Thyroid gland (tissue), 4 donors: Measurements from ENCODE around the gene ABTB2. TPM values are rescaled to one million over a fixed set of nuclear protein-coding genes. Genes with fewer than 3 reads are reported as not detected.
"Not testable (repeated sequence)": the region's sequence is repeated elsewhere in the genome, so short reads cannot be mapped to it uniquely, and the experiment has no call there.

Experiments
- DNase-seq, 2 donors: peaks; one replicate each; pipeline ENCODE4 v3.0.0-alpha.2; 2019
- H3K27ac ChIP-seq, 3 donors: fragments of 200-600 bp; sonication (generic); 1 replicate in 2 of 3; 2 replicates in 1 of 3; pipeline ENCODE4 v1.5.1; 2016 to 2019; ENCODE audit warnings: mild to moderate bottlenecking in 1 of 3, moderate library complexity in 1 of 3
- H3K27me3 ChIP-seq: fragments of 200-600 bp; sonication (generic); one replicate; pipeline ENCODE4 v1.5.1; 2019
- H3K36me3 ChIP-seq, 2 donors: fragments of 200-600 bp; sonication (generic); one replicate each; pipeline ENCODE4 v1.5.1; 2016 to 2019
- H3K4me1 ChIP-seq, 2 donors: fragments of 200-600 bp; sonication (generic); one replicate each; pipeline ENCODE4 v1.5.1; 2017 to 2019
- H3K4me3 ChIP-seq, 3 donors: fragments of 200-600 bp; sonication (generic); replicated peaks in 1 of 3; 1 replicate in 2 of 3; 2 replicates in 1 of 3; pipeline ENCODE4 v1.5.1; 2016; ENCODE audit warnings: mild to moderate bottlenecking in 1 of 3
- H3K9me3 ChIP-seq: fragments of 200-600 bp; sonication (generic); one replicate; pipeline ENCODE4 v1.5.1; 2017
- POLR2A ChIP-seq, 2 donors: fragments of 450-650 bp; IDR thresholded peaks; one replicate each; pipeline ENCODE4 v1.6.1; 2017; ENCODE audit warnings: antibody characterized with exemption in 2 of 2, mild to moderate bottlenecking in 2 of 2, moderate library complexity in 1 of 2
- WGBS, 2 donors: methylation state at CpG; one replicate each; pipeline ENCODE4 v1.1.5; 2017; 5-methylcytosine and 5-hydroxymethylcytosine counted together
- intact Hi-C: fragments of 100-400 bp; cut with DNase I; formaldehyde crosslinking; loops from one replicate; pipeline ENCODE4 v1.15.1; 2023
- total RNA-seq, 4 donors: library from RNA; depleted of rRNA; stranded (reverse); fragments of >200 nt; gene quantifications; one replicate each; pipeline ENCODE4 v1.2.3, GENCODE V29; 2016
- TF ChIP-seq, protein P1 (sequence below), 6 experiments: fragments of 200-600 bp in 3 of 6; fragments of 450-650 bp in 3 of 6; sonication (generic) in 3 of 6; IDR thresholded peaks; one replicate each; pipeline ENCODE4 v1.5.1; 2016 to 2019; ENCODE audit warnings: antibody characterized with exemption in 6 of 6, mild to moderate bottlenecking in 2 of 6, inconsistent platforms in 1 of 6, moderate library complexity in 1 of 6

Gene ABTB2
- total RNA-seq, 4 donors from 2014 or later, result 1.2 to 5.0 (median 3.3) TPM

DNA sequence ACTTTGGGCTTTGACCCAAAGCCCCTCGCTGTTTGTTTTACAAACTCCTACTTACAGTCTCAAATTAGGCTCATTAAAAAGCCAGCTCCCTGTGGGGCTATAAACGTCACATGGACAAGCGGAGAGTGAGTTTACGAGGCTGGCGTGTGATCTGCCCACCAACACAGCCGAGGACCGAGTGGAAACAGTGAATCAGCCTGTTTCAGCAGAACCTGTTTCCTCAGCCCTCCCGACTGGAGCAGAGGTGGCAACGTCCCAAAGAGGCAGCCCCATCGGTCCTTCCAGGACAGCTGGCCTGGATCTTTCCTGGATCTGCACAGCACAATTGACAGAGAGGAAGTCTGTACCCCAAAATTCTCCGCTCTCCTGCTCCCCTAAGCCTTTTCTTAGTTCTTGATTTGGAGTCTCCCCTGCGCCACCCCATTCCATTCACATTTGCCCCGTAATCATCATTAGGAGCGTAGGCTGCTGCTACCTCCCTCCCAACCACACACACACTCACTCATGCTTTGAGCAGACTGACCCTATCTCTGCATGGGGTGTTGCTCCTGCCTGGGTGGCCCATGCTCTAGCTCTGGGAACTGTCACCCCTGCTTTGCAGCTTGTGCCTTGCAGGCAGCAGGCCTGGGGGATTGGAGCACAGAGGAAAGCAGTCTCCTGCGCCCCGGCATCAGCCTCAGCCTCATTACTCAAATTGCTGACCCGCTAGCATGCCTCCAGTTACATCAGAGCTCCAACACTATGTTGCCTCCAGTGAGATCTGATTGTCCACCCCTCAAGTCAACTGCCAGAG, 134.6 kb downstream of the ABTB2 start:
- Histone ChIP-seq H3K4me1 (peaks cover 0 to 3% of the 10 kb centered on the region in 2 donors), H3K9me3 (no peaks in the 10 kb centered on the region), H3K4me3 (no peak overlapping the region)

DNA sequence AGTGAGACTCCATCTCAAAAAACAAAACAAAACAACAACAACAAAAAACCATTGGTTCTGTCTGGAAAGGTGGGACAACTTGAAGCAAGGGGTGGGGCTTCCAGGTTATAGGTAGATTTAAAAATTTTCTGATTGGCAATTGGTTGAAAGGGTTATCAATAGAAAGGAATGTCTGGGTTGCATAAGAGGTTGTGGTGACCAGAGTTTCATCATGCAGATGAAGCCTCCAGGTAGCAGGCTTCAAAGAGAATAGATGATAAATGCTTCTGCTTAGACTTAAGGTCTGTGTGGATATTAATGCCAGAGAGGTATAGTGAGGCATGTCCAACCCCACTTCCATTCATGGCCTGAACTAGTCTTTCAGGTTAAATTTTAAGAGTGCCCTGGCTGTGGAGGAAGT, 135.8 kb downstream of the ABTB2 start:
- intact Hi-C loops, result no loop called here
- no peaks in the 10 kb centered on the region for H3K27me3 ChIP-seq
- no peaks in the 10 kb centered on the region for H3K36me3 ChIP-seq
- no peak overlapping the region for H3K27ac ChIP-seq
- H3K9me3 ChIP-seq, result no peaks in the 10 kb centered on the region
- DNase-seq, result no peak
- TF ChIP-seq POLR2A (IDR thresholded peaks at IDR 0.05), result no peak
- TF ChIP-seq, protein P1, sequence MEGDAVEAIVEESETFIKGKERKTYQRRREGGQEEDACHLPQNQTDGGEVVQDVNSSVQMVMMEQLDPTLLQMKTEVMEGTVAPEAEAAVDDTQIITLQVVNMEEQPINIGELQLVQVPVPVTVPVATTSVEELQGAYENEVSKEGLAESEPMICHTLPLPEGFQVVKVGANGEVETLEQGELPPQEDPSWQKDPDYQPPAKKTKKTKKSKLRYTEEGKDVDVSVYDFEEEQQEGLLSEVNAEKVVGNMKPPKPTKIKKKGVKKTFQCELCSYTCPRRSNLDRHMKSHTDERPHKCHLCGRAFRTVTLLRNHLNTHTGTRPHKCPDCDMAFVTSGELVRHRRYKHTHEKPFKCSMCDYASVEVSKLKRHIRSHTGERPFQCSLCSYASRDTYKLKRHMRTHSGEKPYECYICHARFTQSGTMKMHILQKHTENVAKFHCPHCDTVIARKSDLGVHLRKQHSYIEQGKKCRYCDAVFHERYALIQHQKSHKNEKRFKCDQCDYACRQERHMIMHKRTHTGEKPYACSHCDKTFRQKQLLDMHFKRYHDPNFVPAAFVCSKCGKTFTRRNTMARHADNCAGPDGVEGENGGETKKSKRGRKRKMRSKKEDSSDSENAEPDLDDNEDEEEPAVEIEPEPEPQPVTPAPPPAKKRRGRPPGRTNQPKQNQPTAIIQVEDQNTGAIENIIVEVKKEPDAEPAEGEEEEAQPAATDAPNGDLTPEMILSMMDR (IDR thresholded peaks at IDR 0.05), result no peak
- H3K4me3 ChIP-seq, result no peak overlapping the region
- peaks cover 0 to 3% of the 10 kb centered on the region in 2 donors for H3K4me1 ChIP-seq

More for the DNA sequence above, 134.6 kb downstream of the ABTB2 start:
- WGBS, 2 donors, result 71 to 76% methylated on average over 17 of the region's 17 CpGs
- DNase-seq, result peak; percentile 9 to 16
- Histone ChIP-seq H3K36me3 (no peaks in the 10 kb centered on the region), H3K27ac (no peak overlapping the region), H3K27me3 (no peaks in the 10 kb centered on the region)
- TF ChIP-seq, protein P1 (IDR thresholded peaks at IDR 0.05), result no peak
- TF ChIP-seq POLR2A (IDR thresholded peaks at IDR 0.05), result no peak
- intact Hi-C loops, result no loop called here

DNA sequence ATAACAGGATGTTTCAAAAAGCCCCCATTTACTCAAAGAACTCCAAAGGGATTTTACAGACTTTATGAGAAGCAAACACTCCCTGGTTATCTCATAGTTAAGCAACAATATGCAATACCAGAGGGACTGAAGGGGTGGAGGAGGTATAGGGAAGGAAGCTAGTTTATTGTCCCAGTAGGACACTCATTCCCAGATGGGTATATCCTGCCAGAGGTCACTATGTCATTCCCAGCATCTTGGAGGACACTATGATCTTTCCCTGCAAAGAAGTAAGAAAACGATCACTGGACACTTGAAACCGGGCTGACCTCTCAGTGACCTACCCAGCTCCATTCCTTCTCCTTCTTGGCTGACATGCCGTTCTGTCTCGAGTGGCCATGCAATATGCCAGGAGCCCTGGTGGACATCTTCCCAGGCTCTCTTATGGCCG, 137.9 kb downstream of the ABTB2 start:
- no peak for TF ChIP-seq POLR2A (IDR thresholded peaks at IDR 0.05)
- TF ChIP-seq, protein P1 (IDR thresholded peaks at IDR 0.05), result no peak
- intact Hi-C loops, result no loop called here
- no peak overlapping the region for H3K4me3 ChIP-seq
- no peaks in the 10 kb centered on the region for H3K36me3 ChIP-seq
- H3K4me1 ChIP-seq, result peaks cover 0 to 3% of the 10 kb centered on the region in 2 donors
- no peaks in the 10 kb centered on the region for H3K27me3 ChIP-seq
- no peak overlapping the region for H3K27ac ChIP-seq
- WGBS, 2 donors, result 41 to 53% methylated on average over 5 of the region's 5 CpGs
- DNase-seq, result peak; percentile 5 to 15
- H3K9me3 ChIP-seq, result no peaks in the 10 kb centered on the region

DNA sequence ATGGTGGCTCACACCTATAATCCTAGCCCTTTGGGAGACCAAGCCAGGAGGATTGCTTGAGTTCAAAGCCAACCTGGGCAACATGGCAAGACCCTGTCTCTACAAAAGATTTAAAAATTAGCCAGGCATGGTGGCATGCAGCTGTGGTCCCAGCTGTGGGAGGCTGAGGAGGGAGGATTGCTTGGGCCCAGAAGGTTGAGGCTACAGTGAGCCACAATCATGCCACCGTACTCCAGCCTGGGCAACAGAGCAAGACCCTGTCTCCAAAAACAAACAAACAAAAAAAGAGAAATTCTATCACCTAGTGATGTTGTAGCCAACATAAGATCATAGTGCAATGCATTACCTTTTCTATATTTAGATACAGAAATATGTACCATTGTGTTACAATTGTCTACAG, 138.5 kb downstream of the ABTB2 start:
- H3K4me3 ChIP-seq, result no peak overlapping the region

DNA sequence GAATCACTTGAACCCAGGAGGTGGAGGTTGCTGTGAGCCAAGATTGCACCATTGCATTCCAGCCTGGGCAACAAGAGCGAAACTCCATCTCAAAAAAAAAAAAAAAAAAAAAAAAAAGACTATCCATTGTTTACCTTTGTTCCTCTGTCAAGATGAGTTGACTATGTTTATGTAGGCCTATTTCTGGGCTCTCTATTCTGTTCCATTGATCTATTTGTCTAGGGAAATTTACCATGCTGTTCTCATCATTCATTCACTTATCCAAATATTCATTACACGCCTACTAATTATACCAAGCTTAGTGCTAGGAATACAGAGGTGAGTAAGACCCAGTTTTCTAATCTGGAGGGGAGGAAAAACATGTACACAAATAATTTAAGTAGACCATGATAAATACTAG, 139.1 kb downstream of the ABTB2 start:
- H3K27me3 ChIP-seq, H3K4me3 ChIP-seq, H3K36me3 ChIP-seq, intact Hi-C loops, H3K9me3 ChIP-seq, H3K27ac ChIP-seq, DNase-seq, H3K4me1 ChIP-seq: not testable (repeated sequence)
- 96 to 99% methylated on average over 2 of the region's 2 CpGs for WGBS, 2 donors

More for the DNA sequence above, 138.5 kb downstream of the ABTB2 start:
- no peaks in the 10 kb centered on the region for H3K27me3 ChIP-seq
- TF ChIP-seq, protein P1 (IDR thresholded peaks at IDR 0.05), result no peak
- TF ChIP-seq POLR2A (IDR thresholded peaks at IDR 0.05), result no peak
- H3K4me1 ChIP-seq, result peaks cover 0 to 3% of the 10 kb centered on the region in 2 donors
- intact Hi-C loops, result no loop called here
- no peak for DNase-seq
- H3K27ac ChIP-seq, result no peak overlapping the region
- H3K36me3 ChIP-seq, result no peaks in the 10 kb centered on the region
- 96 to 100% methylated on average over 1 of the region's 1 CpG for WGBS, 2 donors
- H3K9me3 ChIP-seq, result no peaks in the 10 kb centered on the region
